PFSK-1 (cell line): ENCODE measurements around the gene MAN1C1.

Source experiments
- FOXP2 ChIP-seq: optimal IDR thresholded peaks from 2 replicates; pipeline ENCODE3; 2011; ENCODE audit warnings: borderline replicate concordance, control low read depth, inconsistent platforms; ENCODE audit not compliant: insufficient read depth; ENCODE audit errors: extremely low read length, extremely low read depth
- POLR2AphosphoS5 ChIP-seq: IDR thresholded peaks from 2 replicates; pipeline ENCODE4 v1.6.1; 2012; ENCODE audit warnings: low read depth, mild to moderate bottlenecking, control low read depth, low read length, moderate library complexity
- SIN3A ChIP-seq: IDR thresholded peaks from 2 replicates; pipeline ENCODE4 v1.6.1; 2012; ENCODE audit warnings: mild to moderate bottlenecking, low read length, moderate library complexity, borderline replicate concordance; ENCODE audit not compliant: insufficient read depth
- TAF1 ChIP-seq: IDR thresholded peaks from 2 replicates; pipeline ENCODE4 v1.6.1; 2012; ENCODE audit warnings: low read length, control low read depth, borderline replicate concordance; ENCODE audit not compliant: insufficient read depth
- TF ChIP-seq, protein P1 (sequence below), 2 experiments: IDR thresholded peaks; 2 replicates each; pipeline versions ENCODE4 v1.6.1 to v1.8.0; 2011 to 2012; ENCODE audit warnings: low read depth in 2 of 2, low read length in 2 of 2, control low read depth in 1 of 2, inconsistent platforms in 1 of 2, mild to moderate bottlenecking in 1 of 2, moderate library complexity in 1 of 2; ENCODE audit not compliant: insufficient read depth in 1 of 2

Gene MAN1C1

DNA sequence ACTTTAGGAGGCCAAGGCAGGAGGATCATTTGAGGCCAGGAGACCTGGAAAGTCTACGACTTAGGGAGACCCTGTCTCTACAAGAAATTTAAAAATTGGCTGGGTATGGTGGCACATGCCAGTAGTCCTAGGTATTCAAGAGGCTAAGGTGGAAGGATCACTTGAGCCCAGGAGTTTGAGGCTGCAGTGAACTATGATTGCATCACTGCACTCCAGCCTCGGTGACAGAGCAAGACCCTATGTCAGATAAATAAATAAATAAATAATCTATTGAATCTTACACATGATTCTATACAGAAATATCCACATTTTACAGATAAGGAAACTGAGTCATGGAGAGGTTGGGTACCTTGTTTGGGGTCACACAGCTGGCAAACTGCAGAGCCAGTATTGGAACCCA is 89.1 kb downstream of the MAN1C1 start:
- TF ChIP-seq SIN3A (no peak), FOXP2 (no peak), POLR2AphosphoS5 (no peak), TAF1 (no peak)
- TF ChIP-seq, protein P1, sequence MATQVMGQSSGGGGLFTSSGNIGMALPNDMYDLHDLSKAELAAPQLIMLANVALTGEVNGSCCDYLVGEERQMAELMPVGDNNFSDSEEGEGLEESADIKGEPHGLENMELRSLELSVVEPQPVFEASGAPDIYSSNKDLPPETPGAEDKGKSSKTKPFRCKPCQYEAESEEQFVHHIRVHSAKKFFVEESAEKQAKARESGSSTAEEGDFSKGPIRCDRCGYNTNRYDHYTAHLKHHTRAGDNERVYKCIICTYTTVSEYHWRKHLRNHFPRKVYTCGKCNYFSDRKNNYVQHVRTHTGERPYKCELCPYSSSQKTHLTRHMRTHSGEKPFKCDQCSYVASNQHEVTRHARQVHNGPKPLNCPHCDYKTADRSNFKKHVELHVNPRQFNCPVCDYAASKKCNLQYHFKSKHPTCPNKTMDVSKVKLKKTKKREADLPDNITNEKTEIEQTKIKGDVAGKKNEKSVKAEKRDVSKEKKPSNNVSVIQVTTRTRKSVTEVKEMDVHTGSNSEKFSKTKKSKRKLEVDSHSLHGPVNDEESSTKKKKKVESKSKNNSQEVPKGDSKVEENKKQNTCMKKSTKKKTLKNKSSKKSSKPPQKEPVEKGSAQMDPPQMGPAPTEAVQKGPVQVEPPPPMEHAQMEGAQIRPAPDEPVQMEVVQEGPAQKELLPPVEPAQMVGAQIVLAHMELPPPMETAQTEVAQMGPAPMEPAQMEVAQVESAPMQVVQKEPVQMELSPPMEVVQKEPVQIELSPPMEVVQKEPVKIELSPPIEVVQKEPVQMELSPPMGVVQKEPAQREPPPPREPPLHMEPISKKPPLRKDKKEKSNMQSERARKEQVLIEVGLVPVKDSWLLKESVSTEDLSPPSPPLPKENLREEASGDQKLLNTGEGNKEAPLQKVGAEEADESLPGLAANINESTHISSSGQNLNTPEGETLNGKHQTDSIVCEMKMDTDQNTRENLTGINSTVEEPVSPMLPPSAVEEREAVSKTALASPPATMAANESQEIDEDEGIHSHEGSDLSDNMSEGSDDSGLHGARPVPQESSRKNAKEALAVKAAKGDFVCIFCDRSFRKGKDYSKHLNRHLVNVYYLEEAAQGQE (IDR thresholded peaks at IDR 0.05; ENCODE audit: insufficient read depth in 1 of 2, low read depth in 2 of 2, low read length in 2 of 2) = no peak

DNA sequence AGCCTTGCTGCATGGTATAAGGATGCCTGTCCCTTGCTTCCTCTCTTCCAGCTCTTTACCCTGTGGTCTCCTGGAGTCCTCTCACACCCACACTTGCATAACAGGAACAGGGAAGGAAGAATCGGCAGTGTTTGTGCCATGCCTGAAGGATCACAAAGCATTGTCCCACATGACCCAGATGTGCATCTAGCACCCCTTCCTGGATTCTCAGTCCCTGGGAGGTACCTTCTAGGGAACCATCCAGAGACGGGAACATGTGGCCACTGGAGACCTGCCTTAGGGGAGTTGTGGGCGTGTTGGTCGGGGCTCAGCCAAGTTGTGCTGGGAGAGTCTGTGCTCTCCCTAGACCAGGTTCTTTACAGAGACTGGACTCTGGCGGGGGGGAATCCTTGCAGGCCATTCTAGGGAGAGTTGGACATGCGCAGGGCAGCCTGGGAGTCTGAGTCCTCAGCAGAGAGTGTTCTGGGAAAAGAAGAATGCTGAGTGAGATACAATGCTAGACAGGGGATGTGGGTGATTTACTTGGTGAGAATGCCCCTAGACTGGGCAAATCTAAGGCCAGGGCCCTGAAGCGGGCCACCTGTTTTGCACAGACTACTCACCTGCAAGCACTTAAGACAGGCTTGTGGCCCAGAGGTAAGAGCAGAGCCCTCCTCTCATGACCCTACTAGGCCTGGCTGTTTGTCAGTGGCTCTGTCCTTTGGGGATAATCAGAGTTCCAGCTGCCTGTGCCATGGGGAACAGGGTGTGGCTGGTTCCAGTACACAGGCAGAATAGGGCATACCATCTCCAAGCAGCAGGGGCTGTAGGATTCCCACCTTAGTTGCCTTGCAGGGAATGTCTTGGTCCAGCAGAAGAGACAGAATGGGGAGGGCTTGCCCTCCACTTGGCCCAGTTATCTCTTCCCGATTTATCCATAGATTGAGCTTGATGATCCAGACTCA is 89.8 kb downstream of the MAN1C1 start:
- TF ChIP-seq FOXP2 (no peak), SIN3A (no peak), TAF1 (no peak)

DNA sequence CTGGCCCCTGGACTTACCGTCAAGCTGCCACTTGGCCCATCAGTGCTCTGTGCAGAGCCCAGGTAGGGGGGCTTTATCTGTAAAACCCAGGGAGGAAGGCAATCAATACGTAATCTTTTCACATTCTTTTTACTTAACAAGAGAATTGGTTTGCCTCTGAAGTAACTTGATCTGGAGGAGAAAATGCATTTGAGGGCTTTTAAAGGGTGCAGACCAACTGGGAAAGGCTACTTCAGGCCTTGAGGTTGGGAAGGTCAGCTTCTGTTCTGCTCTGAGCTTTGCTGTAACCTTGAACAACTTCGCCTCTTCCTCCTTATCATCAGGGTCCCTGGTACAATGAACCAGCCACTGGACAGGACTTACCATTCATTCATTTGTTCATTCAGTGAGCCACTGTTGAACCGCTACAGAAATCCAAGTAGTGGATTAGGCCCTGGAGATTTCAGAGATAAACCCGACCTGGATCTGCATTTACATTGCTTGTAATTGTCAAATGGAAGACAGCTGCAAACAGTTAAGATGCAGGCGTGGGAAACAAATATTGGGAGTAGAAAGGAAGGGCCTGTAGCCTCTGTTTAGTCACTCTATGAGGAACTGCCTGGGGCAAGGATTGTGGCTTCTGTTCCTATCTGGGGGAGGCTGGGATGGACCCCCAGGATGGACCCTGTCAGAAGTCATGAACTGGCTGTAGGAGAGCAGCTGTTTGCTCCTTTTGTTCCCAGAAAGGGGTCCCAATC is 90.9 kb downstream of the MAN1C1 start:
- TF ChIP-seq TAF1 (no peak), POLR2AphosphoS5 (peak; percentile 44; the same call in 1 of the 2 replicates), SIN3A (peak; percentile 72; the same call in 1 of the 2 replicates), FOXP2 (no peak)
- TF ChIP-seq, protein P1 (IDR thresholded peaks at IDR 0.05; ENCODE audit: insufficient read depth in 1 of 2, low read depth in 2 of 2, low read length in 2 of 2) = no peak

DNA sequence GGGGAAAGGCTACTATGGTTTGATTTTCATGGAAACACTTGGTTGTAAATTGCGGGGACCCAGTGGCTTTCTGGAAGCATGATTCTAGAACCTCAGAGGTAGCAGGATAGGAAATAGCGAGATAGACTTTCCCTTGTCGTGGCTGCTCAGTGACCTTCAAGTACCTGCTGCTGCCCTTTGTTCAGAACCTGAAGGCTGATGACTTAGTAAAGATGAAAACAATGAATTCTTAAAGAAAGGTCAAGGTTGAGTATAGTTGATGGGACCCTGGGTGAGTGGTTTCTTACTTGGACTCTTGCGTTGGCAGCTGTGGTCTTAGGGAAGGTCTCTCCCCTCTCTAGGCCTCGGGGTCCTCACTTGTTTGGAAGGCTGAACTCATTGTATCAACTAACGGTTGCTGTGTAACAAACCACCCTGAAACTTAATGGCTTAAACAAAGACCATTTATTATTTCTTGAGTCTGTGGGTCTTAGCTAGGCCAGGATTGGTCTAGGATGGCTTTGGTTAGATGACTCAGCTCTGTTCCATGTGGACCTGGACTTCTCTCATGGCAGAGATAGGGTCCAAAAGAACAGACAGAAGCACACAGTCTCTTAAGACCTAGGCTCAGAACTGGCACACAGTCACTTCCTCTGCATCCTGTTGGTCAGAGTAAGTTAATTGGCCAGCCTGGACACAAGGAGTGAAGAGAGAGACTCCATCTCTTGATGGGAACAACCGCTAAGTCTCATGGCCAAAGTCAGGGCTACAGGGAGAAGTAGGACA is 94.2 kb downstream of the MAN1C1 start:
- TF ChIP-seq TAF1 (no peak), SIN3A (no peak), FOXP2 (no peak)

DNA sequence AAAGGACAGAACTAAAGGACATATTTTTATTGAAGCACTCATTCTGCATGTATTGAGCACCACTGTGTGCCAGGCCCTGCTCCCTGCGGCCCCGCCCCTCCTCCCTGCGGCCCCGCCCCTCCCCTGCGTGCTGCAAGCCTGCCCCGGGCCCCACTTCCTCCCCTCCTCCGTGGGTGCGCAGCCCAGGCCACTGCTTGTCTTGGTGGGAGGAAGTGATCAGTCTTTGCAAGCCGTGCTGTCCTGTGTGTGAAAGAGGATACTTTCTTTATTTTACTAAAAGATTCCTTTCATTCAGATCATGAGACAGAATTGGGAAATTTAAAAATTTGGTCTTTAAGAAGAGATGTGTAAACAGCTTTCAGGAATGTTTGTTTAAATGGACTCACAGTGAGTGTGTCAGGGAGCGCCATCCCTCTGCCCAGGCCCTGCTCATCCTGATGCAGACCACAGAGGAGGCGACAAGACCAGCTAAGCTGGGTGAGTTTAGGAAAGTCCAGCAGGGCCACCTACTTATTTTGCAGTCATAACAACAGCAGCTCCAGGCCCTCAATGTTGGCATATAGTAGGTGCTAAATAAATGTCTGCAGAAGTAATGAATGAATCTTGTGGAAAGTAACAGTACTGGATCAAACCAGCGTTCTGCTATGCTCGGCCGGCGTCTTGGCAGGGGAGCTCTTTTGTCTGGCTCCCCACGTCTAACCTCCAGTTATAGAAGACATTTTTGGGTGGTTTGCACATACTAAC is 95.1 kb downstream of the MAN1C1 start:
- TF ChIP-seq TAF1 = no peak
- TF ChIP-seq POLR2AphosphoS5 = no peak
- TF ChIP-seq SIN3A = no peak
- TF ChIP-seq, protein P1 (IDR thresholded peaks at IDR 0.05; ENCODE audit: insufficient read depth in 1 of 2, low read depth in 2 of 2, low read length in 2 of 2) = no peak
- no peak for TF ChIP-seq FOXP2
